ENCODE measurements around the gene NFYB.

GRCh38 chr12:104080764-104081163 is 57.2 kb downstream of the NFYB start:
- no peak for TF ChIP-seq POLR2A (IDR thresholded peaks at IDR 0.05)
- TF ChIP-seq CTCF (IDR thresholded peaks at IDR 0.05) = no peak

Measured in adrenal gland (tissue), 5 donors.